Measurements from ENCODE around the gene TCAIM.
"Not testable (repeated sequence)": the region's sequence is repeated elsewhere in the genome, so short reads cannot be mapped to it uniquely, and the experiment has no call there.

The TCAIM gene

GRCh38 chr3:44338010-44338827, at the start of gene TCAIM:
TCAIM (plus strand) TSS chr3:44338766; CDS start chr3:44354783, 16,017 bp downstream.
- DNase-seq, result peak; percentile 99

DNA sequence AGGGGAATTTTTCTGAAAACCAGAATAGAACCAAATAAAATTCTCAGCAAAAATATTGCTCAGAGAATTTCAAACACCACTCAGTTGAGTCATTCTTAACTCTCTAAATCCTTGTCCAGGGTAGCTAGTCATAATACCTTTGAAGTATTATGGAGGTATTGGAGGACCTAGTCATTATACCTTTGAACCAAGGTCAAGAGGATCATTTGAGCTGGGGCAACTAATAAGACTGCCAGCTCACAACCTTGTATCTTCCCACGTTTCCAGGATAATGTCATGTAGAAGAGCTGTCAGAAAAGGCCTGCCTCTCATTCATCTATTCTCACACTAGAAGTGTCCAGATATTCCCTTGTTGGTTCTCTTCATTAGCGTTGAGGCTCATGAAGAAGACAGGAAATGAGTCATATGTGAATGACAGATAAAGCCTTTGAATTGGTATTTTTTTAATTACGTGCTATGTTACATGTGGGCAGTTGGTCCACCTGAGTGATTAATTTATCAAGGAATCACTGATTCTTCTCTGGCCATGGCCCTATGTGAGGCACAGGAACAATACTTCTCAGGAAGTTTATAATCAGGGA, 48.6 kb upstream of the TCAIM start:
- DNase-seq, result no peak

DNA sequence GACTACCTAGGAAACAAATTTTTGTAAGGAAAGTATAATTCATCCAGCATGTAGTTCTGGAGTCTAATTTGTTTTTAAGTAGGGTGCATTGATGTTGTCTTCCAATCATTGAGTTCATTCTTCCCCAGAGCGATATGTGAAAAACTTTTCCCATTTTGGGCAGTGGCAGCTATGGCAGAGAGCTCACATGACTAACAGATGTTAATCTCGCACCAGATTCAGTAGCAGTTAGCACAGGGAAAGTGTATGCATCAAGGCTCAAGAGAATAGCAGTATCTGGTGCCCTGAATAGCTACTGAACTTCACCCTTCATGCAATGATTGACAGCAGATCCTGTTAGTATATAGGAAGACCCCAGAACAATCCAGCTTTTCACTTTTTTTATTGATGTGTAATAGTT, 46.3 kb upstream of the TCAIM start:
- DNase-seq, result no peak

- DNase-seq, result no peak
Measured at GRCh38 chr3:44292947-44293346, 45.6 kb upstream of the TCAIM start.

- no peak for DNase-seq
Measured at GRCh38 chr3:44297255-44297654, 41.3 kb upstream of the TCAIM start.

GRCh38 chr3:44301746-44302145, 36.8 kb upstream of the TCAIM start:
- DNase-seq, result no peak

- DNase-seq, result no peak
Measured at GRCh38 chr3:44309500-44309899, 29.1 kb upstream of the TCAIM start.

DNA sequence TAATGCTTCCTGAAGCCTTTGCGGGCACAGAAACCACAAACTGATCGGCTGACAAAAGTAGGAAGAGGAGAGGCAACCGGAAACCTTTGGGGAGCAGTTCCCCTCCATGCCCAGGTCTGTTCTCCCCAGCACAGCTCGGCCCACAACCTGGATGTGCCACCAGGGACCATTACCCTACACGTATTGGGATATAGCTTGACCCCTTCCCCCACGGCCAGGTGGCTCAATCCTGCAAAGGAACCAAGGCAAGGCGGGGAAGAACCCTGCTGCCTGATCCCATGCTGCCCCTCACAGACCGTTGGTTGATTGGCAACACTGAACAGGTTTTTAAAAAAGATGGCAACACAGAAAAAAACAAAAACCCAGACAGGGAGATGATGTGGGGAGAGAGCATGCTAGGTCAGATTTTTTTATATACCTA, 19.7 kb upstream of the TCAIM start:
- no peak for DNase-seq

GRCh38 chr3:44321335-44321734, 17.2 kb upstream of the TCAIM start:
- no peak for DNase-seq

GRCh38 chr3:44323341-44323955, 15.1 kb upstream of the TCAIM start:
- peak; percentile 61 for DNase-seq

GRCh38 chr3:44324584-44324983, 14.0 kb upstream of the TCAIM start:
- DNase-seq, result no peak

GRCh38 chr3:44326019-44326418, 12.5 kb upstream of the TCAIM start:
- no peak for DNase-seq

DNA sequence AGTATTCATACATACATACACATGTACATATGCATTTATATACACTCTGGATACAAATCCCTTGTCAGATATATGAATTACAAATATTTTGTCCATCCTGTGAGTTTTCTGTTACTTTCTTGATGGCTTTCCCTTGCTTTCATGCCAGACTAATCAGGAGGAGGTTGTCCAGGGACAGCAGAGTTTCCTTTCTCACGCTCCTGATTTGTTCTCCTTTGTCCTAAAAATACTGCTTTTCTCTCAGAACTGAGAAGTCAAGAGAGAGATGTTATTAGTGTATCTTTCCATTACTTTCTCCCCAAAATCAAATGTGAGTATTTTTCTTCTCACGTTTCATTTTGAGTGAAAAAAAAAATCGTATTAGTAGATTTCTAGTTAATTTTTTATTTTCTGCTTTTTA, 12.1 kb upstream of the TCAIM start:
- DNase-seq, result no peak

DNA sequence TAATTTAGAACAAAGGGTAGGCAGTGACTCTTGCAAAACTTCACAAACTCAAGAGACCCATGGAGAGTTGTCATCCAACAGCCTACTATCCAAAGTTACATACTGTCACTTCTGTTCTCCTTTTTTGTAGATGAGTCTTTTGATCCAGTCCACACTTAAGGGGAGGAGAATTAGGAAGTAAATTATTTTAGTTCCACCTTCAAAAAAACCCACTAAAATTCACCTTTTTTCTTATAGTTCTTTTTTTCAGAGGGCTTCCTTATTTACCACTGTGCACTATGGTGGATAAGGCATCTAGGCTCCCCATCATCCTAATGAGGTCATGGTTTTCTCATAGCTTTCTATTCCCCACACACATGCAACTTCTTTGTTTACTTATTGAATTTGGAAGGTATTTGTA, 8.6 kb upstream of the TCAIM start:
- DNase-seq, result no peak

GRCh38 chr3:44330444-44330843, 8.1 kb upstream of the TCAIM start:
- no peak for DNase-seq

- DNase-seq, result no peak
Measured at GRCh38 chr3:44334326-44334725, 4.2 kb upstream of the TCAIM start.

GRCh38 chr3:44337248-44337785, 1.2 kb upstream of the TCAIM start:
- no peak for DNase-seq

DNA sequence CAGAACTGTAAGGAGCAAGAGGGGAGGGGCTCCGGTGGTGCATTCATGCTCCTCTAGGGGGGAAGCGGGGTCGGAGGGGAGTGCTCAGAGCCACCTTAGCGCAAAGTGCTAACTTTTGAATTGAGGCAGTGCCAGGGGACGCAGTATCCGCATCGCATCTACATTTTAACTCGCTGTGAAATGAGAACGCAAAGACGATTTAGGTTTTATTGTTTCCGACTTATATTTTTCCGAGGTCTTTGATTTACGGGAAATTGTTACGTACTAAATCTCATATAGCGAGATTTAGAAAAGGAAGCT, 212 bp downstream of the TCAIM start:
- no peak for DNase-seq

GRCh38 chr3:44339181-44340057, 853 bp downstream of the TCAIM start:
- DNase-seq, result no peak

GRCh38 chr3:44340058-44340395, 1.5 kb downstream of the TCAIM start:
- DNase-seq, result no peak

DNA sequence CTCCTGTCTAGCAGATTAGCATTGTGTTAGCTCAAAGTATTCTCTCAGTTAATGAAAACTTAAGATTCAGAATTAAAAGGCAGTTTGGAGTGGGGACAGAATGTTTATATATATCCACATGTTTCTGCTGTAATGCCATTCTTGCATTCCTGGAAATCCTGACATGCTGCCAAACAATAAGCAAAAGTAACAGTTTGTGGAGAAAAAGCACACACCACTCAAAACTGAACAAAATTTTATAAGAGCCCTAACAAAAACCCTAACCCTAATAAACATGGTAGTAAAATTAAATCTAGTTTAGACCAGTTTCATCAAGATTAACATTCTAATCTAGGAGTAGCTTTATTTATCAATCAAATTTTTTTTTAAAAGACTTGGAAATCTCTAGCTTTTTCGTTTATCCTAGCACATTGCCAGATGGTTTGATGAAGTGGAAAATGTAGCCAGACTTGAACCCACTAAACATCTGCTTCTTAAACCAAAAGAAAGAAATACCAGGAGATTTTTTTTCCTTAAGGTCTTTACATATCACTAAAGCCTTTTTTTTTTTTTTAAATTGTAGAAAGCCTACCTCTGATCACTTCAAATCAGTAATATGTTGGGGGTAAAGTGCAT, 3.7 kb downstream of the TCAIM start:
- no peak for DNase-seq

DNA sequence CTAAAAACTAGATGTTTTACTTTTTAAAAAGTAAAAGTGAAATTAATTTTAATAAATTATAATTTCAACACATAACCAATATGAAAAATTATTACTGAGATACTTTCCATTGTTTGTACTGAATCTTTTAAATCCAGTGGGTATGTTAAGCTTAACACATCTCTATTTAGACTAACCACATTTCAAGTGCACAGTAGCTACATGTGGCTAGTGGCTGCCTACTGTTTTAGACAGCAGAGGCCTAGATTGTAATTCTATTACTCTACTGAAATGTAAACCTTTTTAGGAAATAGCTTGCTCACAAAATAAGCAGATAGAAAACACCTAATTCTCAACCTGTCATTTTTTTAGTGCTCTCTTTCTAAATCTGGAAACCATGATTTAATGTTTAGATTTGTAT, 4.9 kb downstream of the TCAIM start:
- DNase-seq, result no peak

GRCh38 chr3:44346590-44346989, 8.0 kb downstream of the TCAIM start:
- not testable (repeated sequence) for DNase-seq

Measured in activated CD8-positive, alpha-beta memory T cell treated with anti-CD3 and anti-CD28 coated beads for 24 hours (primary cell).